ENCODE results near the gene GADD45B. TPM values are rescaled to one million over a fixed set of nuclear protein-coding genes. Genes with fewer than 3 reads are reported as not detected.

GADD45B gene
- total RNA-seq = 10 to 100 TPM; 51.1 to 53.7 TPM
- 90.7 TPM for polyA plus RNA-seq

GRCh38 chr19:2475702-2476450, at the start of gene GADD45B:
Gene GADD45B (plus strand): TSS chr19:2476127. CDS start chr19:2476359, 232 bp downstream.
- CTCF ChIA-PET = interaction anchor here (0.5 to 4.2 kb wide), 27 partner anchors 9 to 955 kb away, joined by 3 to 111 read pairs (median 5); no protein-coding TSS in a partner anchor
- peak within 1 kb of the TSS; percentile 83 for H3K27ac ChIP-seq (ENCODE audit: low read depth, low read length)
- H3K4me3 ChIP-seq (ENCODE audit: low read length) = peak within 1 kb of the TSS; percentile 92
- Mint-ChIP-seq H3K27ac (peak within 1 kb of the TSS; percentile 91 to 99 (median 96)), H3K4me1 (peaks cover 8 to 22% (median 17%) of the 10 kb centered on the region in 3 donors), H3K9me3 (peaks cover 0 to 4% (median 1%) of the 10 kb centered on the region in 5 donors), H3K4me3 (peak within 1 kb of the TSS; percentile 98 to 100 (median 100)), H3K27me3 (peaks cover 0 to 16% of the 10 kb centered on the region in 2 donors), H3K36me3 (peaks cover 0 to 28% (median 0%) of the 10 kb centered on the region in 3 donors)
- DNase-seq = peak; percentile 93 to 98 (median 96)
- H3K4me1 ChIP-seq (ENCODE audit: insufficient read depth, low read length) = peaks cover 15% of the 10 kb centered on the region
- H3K9me3 ChIP-seq (ENCODE audit: low read length) = no peaks in the 10 kb centered on the region
- H3K36me3 ChIP-seq (ENCODE audit: insufficient read depth, low read length) = no peaks in the 10 kb centered on the region
- no peaks in the 10 kb centered on the region for H3K27me3 ChIP-seq (ENCODE audit: insufficient read depth, low read length, poor library complexity, severe bottlenecking)
- POLR2A ChIA-PET = interaction anchor here (0.6 to 5.0 kb wide), 35 partner anchors 10 to 1207 kb away, joined by 3 to 101 read pairs (median 8); partner anchors contain the start of genes AP3D1, CIRBP, LMNB2 and TIMM13

GRCh38 chr19:2426611-2427428, 49.1 kb upstream of the GADD45B start:
- Histone ChIP-seq H3K27me3 (ENCODE audit: insufficient read depth, low read length, poor library complexity, severe bottlenecking) (no peaks in the 10 kb centered on the region), H3K9me3 (ENCODE audit: low read length) (no peaks in the 10 kb centered on the region), H3K4me3 (ENCODE audit: low read length) (peak overlapping the region; percentile 84), H3K27ac (ENCODE audit: low read depth, low read length) (peak overlapping the region; percentile 91), H3K36me3 (ENCODE audit: insufficient read depth, low read length) (no peaks in the 10 kb centered on the region), H3K4me1 (ENCODE audit: insufficient read depth, low read length) (peaks cover 19% of the 10 kb centered on the region)
- peaks cover 0 to 32% (median 2%) of the 10 kb centered on the region in 3 donors for H3K36me3 Mint-ChIP-seq
- peaks cover 10 to 19% (median 13%) of the 10 kb centered on the region in 3 donors for H3K4me1 Mint-ChIP-seq
- peaks cover 0 to 2% of the 10 kb centered on the region in 2 donors for H3K27me3 Mint-ChIP-seq
- ChIA-PET POLR2A (interaction anchor here (0.5 to 1.6 kb wide), 6 partner anchors 30 to 551 kb away, joined by 3 to 10 read pairs (median 4); partner anchors contain the start of genes GADD45B and LMNB2), CTCF (interaction anchor here (0.8 to 1.3 kb wide), 6 partner anchors 153 to 322 kb away, joined by 3 to 6 read pairs (median 3); no protein-coding TSS in a partner anchor)
- peak overlapping the region; percentile 95 to 99 (median 97) for H3K27ac Mint-ChIP-seq
- peaks cover 0 to 2% (median 0%) of the 10 kb centered on the region in 5 donors for H3K9me3 Mint-ChIP-seq
- DNase-seq = peak in 2 of 5 donors; percentile 40 to 63
- peak overlapping the region; percentile 91 to 99 (median 94) for H3K4me3 Mint-ChIP-seq

DNA sequence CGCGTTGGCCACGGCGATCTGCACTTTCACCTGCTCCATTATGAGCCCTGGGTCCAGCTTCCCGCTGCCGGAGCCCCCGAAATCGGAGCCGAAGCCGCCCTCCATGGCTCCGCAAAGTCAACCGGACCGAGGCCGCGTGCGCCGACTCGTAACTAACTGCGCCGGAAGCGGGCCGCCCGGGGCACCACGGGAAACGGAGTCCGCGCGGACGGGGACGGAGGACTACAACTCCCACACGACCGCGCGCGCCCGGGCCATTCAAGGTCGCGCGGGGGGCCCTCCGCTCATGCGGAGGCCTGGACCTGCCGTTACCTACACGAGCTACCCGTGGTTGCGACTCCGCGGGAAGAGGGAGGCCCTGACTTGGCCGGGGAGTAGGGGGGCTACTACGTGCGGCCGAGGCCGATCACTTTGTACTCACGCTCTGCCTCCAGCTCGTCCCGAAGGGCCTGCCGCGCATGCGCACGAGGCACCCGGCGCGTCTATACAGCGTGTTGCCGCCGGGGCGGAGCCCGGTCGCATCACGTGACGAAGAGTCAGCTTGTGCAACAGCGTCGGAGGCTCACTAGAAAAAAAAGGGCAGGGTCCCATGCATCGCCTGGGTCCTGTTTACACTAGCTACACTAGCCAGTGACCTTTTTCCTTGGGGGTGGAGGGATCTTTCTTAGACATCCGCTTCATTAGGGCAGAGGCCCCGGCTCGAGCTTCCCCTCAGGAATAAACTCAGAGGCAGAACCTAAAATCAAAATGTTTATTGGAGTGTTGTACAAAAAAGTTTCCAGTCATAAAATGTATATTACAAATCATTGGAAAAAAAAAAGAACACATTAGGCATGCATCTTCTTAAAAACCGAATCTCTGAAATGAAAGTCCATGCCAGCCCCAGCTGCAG, 48.3 kb upstream of the GADD45B start, which contains the start of gene TIMM13:
Gene TIMM13 (minus strand): TSS at position 158 of the 892 bp plus-strand sequence. CDS start 53 bp downstream, at position 105.
- peak; percentile 95 to 99 (median 96) for DNase-seq
- Mint-ChIP-seq H3K27me3 (peaks cover 0 to 2% of the 10 kb centered on the region in 2 donors), H3K4me3 (peak within 1 kb of the TSS; percentile 91 to 99 (median 94)), H3K4me1 (peaks cover 10 to 19% (median 13%) of the 10 kb centered on the region in 3 donors), H3K27ac (peak within 1 kb of the TSS; percentile 95 to 99 (median 97)), H3K36me3 (peaks cover 0 to 32% (median 2%) of the 10 kb centered on the region in 3 donors), H3K9me3 (peaks cover 0 to 2% (median 0%) of the 10 kb centered on the region in 5 donors)
- peak within 1 kb of the TSS; percentile 84 for H3K4me3 ChIP-seq (ENCODE audit: low read length)
- H3K27me3 ChIP-seq (ENCODE audit: insufficient read depth, low read length, poor library complexity, severe bottlenecking) = no peaks in the 10 kb centered on the region
- POLR2A ChIA-PET = interaction anchor here (0.5 to 1.6 kb wide), 10 partner anchors 29 to 552 kb away, joined by 3 to 13 read pairs (median 4); partner anchors contain the start of genes GADD45B and LMNB2
- peak within 1 kb of the TSS; percentile 91 for H3K27ac ChIP-seq (ENCODE audit: low read depth, low read length)
- peaks cover 19% of the 10 kb centered on the region for H3K4me1 ChIP-seq (ENCODE audit: insufficient read depth, low read length)
- CTCF ChIA-PET = interaction anchor here (0.6 to 1.4 kb wide), 12 partner anchors 9 to 482 kb away, joined by 3 to 6 read pairs (median 3); partner anchors contain the start of gene LMNB2
- no peaks in the 10 kb centered on the region for H3K36me3 ChIP-seq (ENCODE audit: insufficient read depth, low read length)
- no peaks in the 10 kb centered on the region for H3K9me3 ChIP-seq (ENCODE audit: low read length)

- Histone ChIP-seq H3K4me3 (ENCODE audit: low read length) (peak overlapping the region; percentile 84), H3K27ac (ENCODE audit: low read depth, low read length) (peak overlapping the region; percentile 91), H3K36me3 (ENCODE audit: insufficient read depth, low read length) (no peaks in the 10 kb centered on the region), H3K9me3 (ENCODE audit: low read length) (no peaks in the 10 kb centered on the region), H3K27me3 (ENCODE audit: insufficient read depth, low read length, poor library complexity, severe bottlenecking) (no peaks in the 10 kb centered on the region), H3K4me1 (ENCODE audit: insufficient read depth, low read length) (peaks cover 19% of the 10 kb centered on the region)
- Mint-ChIP-seq H3K36me3 (peaks cover 0 to 32% (median 2%) of the 10 kb centered on the region in 3 donors), H3K27me3 (peaks cover 0 to 2% of the 10 kb centered on the region in 2 donors), H3K9me3 (peaks cover 0 to 2% (median 0%) of the 10 kb centered on the region in 5 donors), H3K4me3 (peak overlapping the region in 4 of 7 donors; percentile 92 to 99 (median 95)), H3K27ac (peak overlapping the region in 3 of 8 donors; percentile 21 to 98 (median 95)), H3K4me1 (peaks cover 10 to 19% (median 13%) of the 10 kb centered on the region in 3 donors)
- ChIA-PET POLR2A (interaction anchor here (0.5 to 1.6 kb wide), 8 partner anchors 28 to 553 kb away, joined by 3 to 13 read pairs (median 4); partner anchors contain the start of genes GADD45B and LMNB2), CTCF (interaction anchor here (0.6 to 1.4 kb wide), 11 partner anchors 8 to 482 kb away, joined by 3 to 6 read pairs (median 3); partner anchors contain the start of gene LMNB2)
- no peak for DNase-seq
Measured at GRCh38 chr19:2428321-2428690, 47.6 kb upstream of the GADD45B start.

- Mint-ChIP-seq H3K36me3 (peaks cover 0 to 29% (median 2%) of the 10 kb centered on the region in 3 donors), H3K4me1 (peaks cover 10 to 19% (median 13%) of the 10 kb centered on the region in 3 donors), H3K9me3 (peaks cover 0 to 2% (median 0%) of the 10 kb centered on the region in 5 donors), H3K27me3 (peaks cover 0 to 2% of the 10 kb centered on the region in 2 donors), H3K27ac (peak overlapping the region in 2 of 8 donors; percentile 3 to 68), H3K4me3 (peak overlapping the region in 1 of 7 donors; percentile 11)
- ChIA-PET POLR2A (interaction anchor here (0.5 to 1.6 kb wide), 2 partner anchors 34 to 47 kb away, joined by 3 to 7 read pairs; partner anchors contain the start of gene GADD45B), CTCF (interaction anchor here (0.8 to 1.4 kb wide), 4 partner anchors 10 to 207 kb away, joined by 3 read pairs; partner anchors contain the start of gene LMNB2)
- H3K27ac ChIP-seq (ENCODE audit: low read depth, low read length) = peak overlapping the region; percentile 91
- no peak overlapping the region for H3K4me3 ChIP-seq (ENCODE audit: low read length)
- no peaks in the 10 kb centered on the region for H3K27me3 ChIP-seq (ENCODE audit: insufficient read depth, low read length, poor library complexity, severe bottlenecking)
- H3K9me3 ChIP-seq (ENCODE audit: low read length) = no peaks in the 10 kb centered on the region
- DNase-seq = no peak
- H3K4me1 ChIP-seq (ENCODE audit: insufficient read depth, low read length) = peaks cover 19% of the 10 kb centered on the region
- H3K36me3 ChIP-seq (ENCODE audit: insufficient read depth, low read length) = no peaks in the 10 kb centered on the region
Measured at GRCh38 chr19:2428756-2429711, 46.9 kb upstream of the GADD45B start.

Data from CD8-positive, alpha-beta memory T cell (primary cell).